ENCODE data around the gene PEX16. TPM values are rescaled to one million over a fixed set of nuclear protein-coding genes. Genes with fewer than 3 reads are reported as not detected.
A peak's percentile ranks its signal among the peaks of the same experiment; 100 is the strongest.

PEX16 gene
- 12.8 TPM for total RNA-seq (ENCODE audit: insufficient read depth, low replicate concordance)

- peak; percentile 100 for DNase-seq (ENCODE audit: low spot score)
These were observed at the start of gene PEX16 for GRCh38 chr11:45917623-45918330. PEX16 (minus strand) TSS chr11:45917877; CDS start chr11:45917811, 66 bp downstream.

- DNase-seq (ENCODE audit: low spot score) = peak; percentile 83
These were observed 47.3 kb upstream of the PEX16 start for GRCh38 chr11:45964911-45965389.

- DNase-seq (ENCODE audit: low spot score) = no peak
These were observed 44.1 kb upstream of the PEX16 start for GRCh38 chr11:45961751-45962240.

GRCh38 chr11:45960387-45961095, 42.9 kb upstream of the PEX16 start:
- DNase-seq (ENCODE audit: low spot score) = peak; percentile 72

GRCh38 chr11:45959851-45960250, 42.2 kb upstream of the PEX16 start:
- no peak for DNase-seq (ENCODE audit: low spot score)

- DNase-seq (ENCODE audit: low spot score) = no peak
These were observed 32.3 kb upstream of the PEX16 start for GRCh38 chr11:45949992-45950407.

- DNase-seq (ENCODE audit: low spot score) = peak; percentile 60
These were observed 30.7 kb upstream of the PEX16 start for GRCh38 chr11:45948356-45948755.

- no peak for DNase-seq (ENCODE audit: low spot score)
These were observed 30.2 kb upstream of the PEX16 start for GRCh38 chr11:45947885-45948284.

GRCh38 chr11:45945397-45945999, 27.8 kb upstream of the PEX16 start:
- DNase-seq (ENCODE audit: low spot score) = no peak

GRCh38 chr11:45942381-45942780, 24.7 kb upstream of the PEX16 start:
- DNase-seq (ENCODE audit: low spot score) = no peak

GRCh38 chr11:45941285-45941684, 23.6 kb upstream of the PEX16 start:
- no peak for DNase-seq (ENCODE audit: low spot score)

GRCh38 chr11:45939836-45940235, 22.2 kb upstream of the PEX16 start:
- no peak for DNase-seq (ENCODE audit: low spot score)

GRCh38 chr11:45937916-45938315, 20.2 kb upstream of the PEX16 start:
- DNase-seq (ENCODE audit: low spot score) = no peak

- peak; percentile 89 for DNase-seq (ENCODE audit: low spot score)
These were observed 18.9 kb upstream of the PEX16 start for GRCh38 chr11:45936511-45937054.

- DNase-seq (ENCODE audit: low spot score) = no peak
These were observed 17.8 kb upstream of the PEX16 start for GRCh38 chr11:45935349-45936064.

- DNase-seq (ENCODE audit: low spot score) = peak; percentile 45
These were observed 17.1 kb upstream of the PEX16 start for GRCh38 chr11:45934580-45935318.

- DNase-seq (ENCODE audit: low spot score) = no peak
These were observed 16.3 kb upstream of the PEX16 start for GRCh38 chr11:45933846-45934579.

GRCh38 chr11:45933131-45933831, 15.6 kb upstream of the PEX16 start:
- DNase-seq (ENCODE audit: low spot score) = no peak

GRCh38 chr11:45932217-45932616, 14.5 kb upstream of the PEX16 start:
- DNase-seq (ENCODE audit: low spot score) = no peak

All from umbilical cord (tissue), 2 donors.